ENCODE data around the gene MYO15A.

Gene MYO15A

DNA sequence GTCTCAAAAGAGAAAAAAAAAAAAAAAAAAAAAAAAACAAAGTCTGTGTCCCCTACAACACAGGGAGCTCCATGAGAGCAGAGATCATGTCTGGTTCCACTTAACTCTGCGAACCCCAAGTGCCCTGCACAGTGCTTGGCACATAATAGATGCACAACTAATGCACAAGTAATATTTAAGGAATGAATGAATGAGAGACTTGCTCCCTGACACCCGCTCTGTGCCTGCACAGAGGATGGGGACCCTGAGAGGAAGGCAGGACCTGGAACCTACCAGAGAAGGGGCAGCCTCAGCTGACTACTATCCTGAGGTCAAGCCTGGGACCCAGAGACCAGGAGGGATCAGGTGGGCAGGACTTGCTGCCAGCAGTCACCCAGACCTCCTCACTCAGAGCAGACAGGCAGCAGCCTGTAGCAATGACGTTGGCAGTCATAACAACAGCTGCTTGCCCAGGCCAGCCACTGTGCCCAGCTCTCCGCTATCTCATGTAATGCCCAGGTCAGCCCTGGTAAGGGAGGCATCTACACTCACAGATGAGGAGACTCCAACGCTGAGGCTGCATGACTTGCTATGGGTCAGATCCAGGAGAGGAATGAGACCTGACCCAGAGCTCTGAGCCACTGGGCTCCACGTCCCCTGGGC lies 2.9 kb downstream of the MYO15A start:
- DNase-seq (ENCODE audit: low read depth) = no peak
- H3K4me3 ChIP-seq (ENCODE audit: low read length) = no peak overlapping the region
- TF ChIP-seq, protein P1, sequence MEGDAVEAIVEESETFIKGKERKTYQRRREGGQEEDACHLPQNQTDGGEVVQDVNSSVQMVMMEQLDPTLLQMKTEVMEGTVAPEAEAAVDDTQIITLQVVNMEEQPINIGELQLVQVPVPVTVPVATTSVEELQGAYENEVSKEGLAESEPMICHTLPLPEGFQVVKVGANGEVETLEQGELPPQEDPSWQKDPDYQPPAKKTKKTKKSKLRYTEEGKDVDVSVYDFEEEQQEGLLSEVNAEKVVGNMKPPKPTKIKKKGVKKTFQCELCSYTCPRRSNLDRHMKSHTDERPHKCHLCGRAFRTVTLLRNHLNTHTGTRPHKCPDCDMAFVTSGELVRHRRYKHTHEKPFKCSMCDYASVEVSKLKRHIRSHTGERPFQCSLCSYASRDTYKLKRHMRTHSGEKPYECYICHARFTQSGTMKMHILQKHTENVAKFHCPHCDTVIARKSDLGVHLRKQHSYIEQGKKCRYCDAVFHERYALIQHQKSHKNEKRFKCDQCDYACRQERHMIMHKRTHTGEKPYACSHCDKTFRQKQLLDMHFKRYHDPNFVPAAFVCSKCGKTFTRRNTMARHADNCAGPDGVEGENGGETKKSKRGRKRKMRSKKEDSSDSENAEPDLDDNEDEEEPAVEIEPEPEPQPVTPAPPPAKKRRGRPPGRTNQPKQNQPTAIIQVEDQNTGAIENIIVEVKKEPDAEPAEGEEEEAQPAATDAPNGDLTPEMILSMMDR (conservative IDR thresholded peaks at IDR 0.05; ENCODE audit: low read depth, low read length) = no peak

DNA sequence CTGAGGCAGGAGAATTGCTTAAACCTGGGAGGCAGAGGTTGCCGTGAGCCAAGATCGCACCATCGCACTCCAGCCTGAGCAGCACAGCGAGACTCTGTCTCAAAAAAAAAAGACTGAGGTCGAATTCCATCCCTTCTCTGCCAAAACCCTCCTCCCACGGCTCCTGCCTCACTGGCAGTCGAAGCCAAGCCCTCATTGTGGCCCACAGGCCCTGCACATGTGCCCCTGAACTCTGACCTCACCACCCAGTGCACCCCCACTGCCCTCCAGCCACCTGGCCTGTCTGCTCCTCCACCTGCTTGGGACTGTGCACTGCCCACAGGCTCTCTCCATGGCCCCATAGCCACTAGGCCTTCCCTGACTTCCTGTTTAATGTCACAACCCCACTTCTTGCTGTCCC lies 7.0 kb downstream of the MYO15A start:
- no peak for DNase-seq (ENCODE audit: low read depth)
- H3K4me3 ChIP-seq (ENCODE audit: low read length) = no peak overlapping the region
- TF ChIP-seq, protein P1 (conservative IDR thresholded peaks at IDR 0.05; ENCODE audit: low read depth, low read length) = no peak

DNA sequence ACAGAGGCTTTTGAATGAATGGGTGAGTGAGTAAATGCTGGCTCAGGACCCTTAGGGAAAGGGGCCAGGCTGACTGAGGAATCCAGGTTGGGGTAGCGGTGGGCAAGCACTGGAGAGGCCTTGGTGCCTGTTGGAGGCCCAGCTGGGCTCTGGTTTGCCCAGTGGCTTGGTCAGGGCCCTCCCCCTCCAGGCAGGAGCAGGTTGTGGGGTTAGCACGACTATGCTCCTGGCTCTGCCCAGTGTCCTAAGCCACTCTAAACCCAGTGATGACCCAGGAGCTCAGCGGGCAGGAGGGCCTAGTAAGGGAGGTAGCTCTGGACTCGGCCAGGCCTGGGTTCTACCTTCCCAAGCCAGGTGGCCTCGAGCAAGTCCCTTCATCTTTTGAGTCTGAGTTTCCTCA lies 7.5 kb downstream of the MYO15A start:
- no peak for DNase-seq (ENCODE audit: low read depth)
- no peak overlapping the region for H3K4me3 ChIP-seq (ENCODE audit: low read length)
- TF ChIP-seq, protein P1 (conservative IDR thresholded peaks at IDR 0.05; ENCODE audit: low read depth, low read length) = no peak

DNA sequence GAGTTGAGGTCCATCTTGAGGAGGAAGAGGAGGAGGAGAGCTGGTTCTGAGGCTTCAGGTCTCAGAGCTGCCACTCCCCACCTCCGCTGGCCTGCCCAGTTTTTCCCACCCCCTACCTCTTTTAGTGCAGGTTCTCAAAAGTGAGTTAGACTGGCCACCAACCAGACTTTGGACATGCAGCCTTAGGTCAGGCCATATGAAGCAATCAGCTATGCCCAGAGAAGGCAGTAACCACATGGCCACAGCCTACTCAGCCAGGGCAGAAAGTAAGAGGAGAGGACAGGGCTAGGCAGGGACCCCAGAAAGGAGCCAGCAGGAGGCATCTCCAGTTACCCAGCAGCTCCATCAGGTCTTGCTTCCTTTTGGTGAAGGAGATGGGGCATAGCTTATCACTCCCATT lies 9.0 kb downstream of the MYO15A start:
- TF ChIP-seq, protein P1 (conservative IDR thresholded peaks at IDR 0.05; ENCODE audit: low read depth, low read length) = no peak
- H3K4me3 ChIP-seq (ENCODE audit: low read length) = no peak overlapping the region
- no peak for DNase-seq (ENCODE audit: low read depth)

DNA sequence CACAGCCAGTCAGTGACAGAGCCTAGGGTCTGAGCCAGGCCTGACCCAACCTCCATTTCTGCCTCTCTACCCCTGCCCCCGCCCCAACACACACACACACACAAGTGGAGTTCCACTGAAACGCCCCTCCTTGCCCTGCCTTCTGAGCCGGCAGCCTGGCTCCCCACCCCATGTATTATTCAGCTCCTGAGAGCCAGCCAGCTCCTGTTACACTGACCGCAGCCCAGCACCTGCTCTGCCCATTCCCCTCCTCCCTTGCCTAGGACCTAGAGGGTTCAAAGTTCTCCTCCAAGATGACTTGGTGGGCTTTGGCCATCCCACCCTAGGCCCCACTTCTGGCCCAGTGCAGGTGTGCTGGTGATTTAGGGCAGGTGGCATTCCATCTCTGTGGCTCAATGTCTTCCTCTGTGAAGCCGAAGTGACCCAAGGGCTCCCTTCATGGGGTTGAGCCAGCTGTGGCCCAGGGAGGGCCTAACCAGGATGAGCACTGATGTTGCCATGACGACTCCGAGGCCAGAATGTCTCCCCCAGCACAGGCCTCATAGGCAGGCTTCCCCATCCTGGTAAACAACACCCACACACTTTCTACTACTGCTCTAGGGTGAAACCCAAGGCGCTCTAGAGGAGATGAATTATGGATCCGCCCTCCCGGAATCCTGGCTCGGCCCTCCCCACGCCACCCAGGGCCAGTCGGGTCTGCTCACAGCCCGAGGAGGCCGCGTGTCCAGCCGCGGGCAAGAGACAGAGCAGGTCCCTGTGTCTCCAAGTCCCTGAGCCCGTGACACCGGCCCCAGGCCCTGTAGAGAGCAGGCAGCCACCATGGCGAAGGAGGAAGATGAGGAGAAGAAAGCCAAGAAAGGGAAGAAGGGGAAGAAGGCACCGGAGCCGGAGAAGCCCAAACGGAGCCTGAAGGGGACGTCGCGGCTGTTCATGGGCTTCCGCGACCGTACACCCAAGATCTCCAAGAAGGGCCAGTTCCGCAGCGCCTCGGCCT lies 9.7 kb downstream of the MYO15A start:
- no peak for DNase-seq (ENCODE audit: low read depth)
- TF ChIP-seq, protein P1 (conservative IDR thresholded peaks at IDR 0.05; ENCODE audit: low read depth, low read length) = no peak

DNA sequence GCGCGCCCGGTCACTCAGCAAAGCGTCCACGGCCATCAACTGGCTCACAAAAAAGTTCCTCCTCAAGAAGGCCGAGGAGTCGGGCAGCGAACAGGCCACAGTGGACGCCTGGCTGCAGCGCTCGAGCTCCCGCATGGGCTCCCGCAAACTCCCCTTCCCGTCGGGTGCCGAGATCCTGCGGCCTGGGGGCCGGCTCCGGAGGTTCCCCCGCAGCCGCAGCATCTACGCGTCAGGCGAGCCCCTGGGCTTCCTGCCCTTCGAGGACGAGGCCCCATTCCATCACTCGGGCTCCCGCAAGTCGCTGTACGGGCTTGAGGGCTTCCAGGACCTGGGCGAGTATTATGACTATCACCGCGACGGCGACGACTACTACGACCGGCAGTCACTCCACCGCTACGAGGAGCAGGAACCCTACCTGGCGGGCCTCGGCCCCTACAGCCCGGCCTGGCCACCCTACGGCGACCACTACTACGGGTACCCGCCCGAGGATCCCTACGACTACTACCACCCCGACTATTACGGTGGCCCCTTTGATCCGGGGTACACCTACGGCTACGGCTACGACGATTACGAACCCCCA lies 10.7 kb downstream of the MYO15A start:
- no peak for DNase-seq (ENCODE audit: low read depth)
- no peak overlapping the region for H3K4me3 ChIP-seq (ENCODE audit: low read length)
- TF ChIP-seq, protein P1 (conservative IDR thresholded peaks at IDR 0.05; ENCODE audit: low read depth, low read length) = no peak

More for the DNA sequence above, 9.7 kb downstream of the MYO15A start:
- no peak overlapping the region for H3K4me3 ChIP-seq (ENCODE audit: low read length)

Data from retinal pigment epithelial cell (primary cell).